NCI-H128 (cell line): ENCODE results near the gene TGM2.
"Not testable (repeated sequence)": the region's sequence is repeated elsewhere in the genome, so short reads cannot be mapped to it uniquely, and the experiment has no call there.

Experiments
- DNase-seq: peaks from one replicate; lab custom pipeline; 2025; ENCODE audit not compliant: unreplicated experiment; lab: John Stamatoyannopoulos, UW

Gene TGM2

GRCh38 chr20:38119446-38119845 is 45.6 kb downstream of the TGM2 start:
- DNase-seq: no peak

- no peak for DNase-seq
Observed at GRCh38 chr20:38117635-38118034, 47.4 kb downstream of the TGM2 start.

GRCh38 chr20:38117205-38117604 is 47.9 kb downstream of the TGM2 start:
- DNase-seq: no peak

- no peak for DNase-seq
Observed at GRCh38 chr20:38116409-38117165, 48.5 kb downstream of the TGM2 start.

GRCh38 chr20:38115896-38116295 is 49.2 kb downstream of the TGM2 start:
- DNase-seq: no peak

GRCh38 chr20:38115205-38115604 is 49.9 kb downstream of the TGM2 start:
- DNase-seq: no peak

GRCh38 chr20:38114353-38114791 is 50.7 kb downstream of the TGM2 start:
- no peak for DNase-seq

DNA sequence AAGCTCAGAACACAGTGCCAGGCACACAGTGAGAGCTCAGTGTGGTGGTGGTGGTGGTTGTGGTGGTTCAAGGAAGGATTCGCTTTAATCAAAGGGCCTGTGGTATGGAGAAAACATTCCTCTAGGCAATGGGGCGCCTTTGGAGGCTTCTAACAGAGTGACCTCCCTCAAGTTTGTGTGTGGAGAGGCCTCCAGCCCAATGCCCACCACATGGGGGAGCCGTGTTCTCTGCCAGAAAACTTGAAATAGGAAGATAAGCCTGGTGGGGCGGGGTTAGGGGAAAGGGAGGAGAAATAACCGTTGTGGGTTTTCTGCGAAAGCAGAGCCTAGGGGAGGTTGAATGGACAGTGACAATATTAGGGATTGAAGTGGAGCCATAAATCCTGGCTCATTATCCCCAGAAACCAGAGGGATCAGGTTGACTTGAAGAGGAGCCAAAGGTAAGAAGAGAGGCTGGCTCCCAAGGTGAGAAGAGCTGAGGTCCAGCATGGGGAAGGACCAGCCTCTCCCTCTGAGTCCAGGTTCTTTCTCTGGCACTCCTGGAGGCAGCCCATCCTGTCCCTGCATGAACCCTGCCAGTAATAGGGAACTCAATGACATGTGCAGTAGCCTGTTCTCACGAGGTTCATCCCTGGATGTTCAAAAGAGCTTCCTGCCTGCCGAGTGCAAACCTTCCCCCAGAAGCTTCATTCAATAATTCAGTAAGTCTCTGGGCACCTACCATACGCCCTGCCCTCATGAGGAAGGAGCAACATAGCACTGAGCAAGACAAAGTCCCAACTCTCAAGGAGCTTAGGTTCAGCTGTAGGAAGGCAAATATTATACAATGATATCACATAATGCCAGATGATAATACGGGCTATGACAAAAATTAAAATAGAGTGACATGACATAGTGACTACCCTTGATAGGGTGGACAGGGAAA is 51.4 kb downstream of the TGM2 start:
- DNase-seq: no peak

- no peak for DNase-seq
Observed at GRCh38 chr20:38112930-38113294, 52.2 kb downstream of the TGM2 start.

DNA sequence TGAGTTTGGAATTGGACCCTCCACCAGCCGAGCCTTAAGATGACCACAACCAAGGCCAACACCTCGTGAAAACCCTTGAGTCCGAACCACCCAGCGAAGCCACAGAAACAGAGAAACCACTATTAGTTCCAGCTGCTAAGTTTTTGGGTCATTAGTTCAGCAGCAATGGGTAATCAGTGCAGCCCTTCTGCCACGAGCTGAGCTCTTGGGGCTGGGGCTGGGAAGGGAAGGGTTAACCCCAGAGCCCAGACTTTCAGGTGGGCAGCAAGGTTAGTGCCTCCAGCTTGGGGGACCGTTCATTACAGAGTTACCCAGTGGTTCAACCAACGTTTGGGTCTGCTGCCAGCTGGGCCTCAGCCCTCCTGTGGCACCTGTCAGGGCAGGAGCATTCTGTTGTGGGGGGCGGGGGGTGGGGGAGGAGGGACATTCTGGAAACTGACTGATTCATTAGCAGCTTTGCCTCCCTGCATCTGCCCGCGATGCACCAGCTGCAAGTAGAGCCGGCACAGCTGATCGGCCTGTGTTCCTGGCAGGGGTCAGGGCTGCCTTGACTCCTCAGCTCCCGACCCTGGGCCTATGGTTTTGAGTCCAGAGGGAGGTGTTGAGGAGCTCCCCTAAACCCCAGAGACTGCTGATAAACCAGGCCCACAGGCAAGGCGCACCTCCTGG is 52.7 kb downstream of the TGM2 start:
- no peak for DNase-seq

DNA sequence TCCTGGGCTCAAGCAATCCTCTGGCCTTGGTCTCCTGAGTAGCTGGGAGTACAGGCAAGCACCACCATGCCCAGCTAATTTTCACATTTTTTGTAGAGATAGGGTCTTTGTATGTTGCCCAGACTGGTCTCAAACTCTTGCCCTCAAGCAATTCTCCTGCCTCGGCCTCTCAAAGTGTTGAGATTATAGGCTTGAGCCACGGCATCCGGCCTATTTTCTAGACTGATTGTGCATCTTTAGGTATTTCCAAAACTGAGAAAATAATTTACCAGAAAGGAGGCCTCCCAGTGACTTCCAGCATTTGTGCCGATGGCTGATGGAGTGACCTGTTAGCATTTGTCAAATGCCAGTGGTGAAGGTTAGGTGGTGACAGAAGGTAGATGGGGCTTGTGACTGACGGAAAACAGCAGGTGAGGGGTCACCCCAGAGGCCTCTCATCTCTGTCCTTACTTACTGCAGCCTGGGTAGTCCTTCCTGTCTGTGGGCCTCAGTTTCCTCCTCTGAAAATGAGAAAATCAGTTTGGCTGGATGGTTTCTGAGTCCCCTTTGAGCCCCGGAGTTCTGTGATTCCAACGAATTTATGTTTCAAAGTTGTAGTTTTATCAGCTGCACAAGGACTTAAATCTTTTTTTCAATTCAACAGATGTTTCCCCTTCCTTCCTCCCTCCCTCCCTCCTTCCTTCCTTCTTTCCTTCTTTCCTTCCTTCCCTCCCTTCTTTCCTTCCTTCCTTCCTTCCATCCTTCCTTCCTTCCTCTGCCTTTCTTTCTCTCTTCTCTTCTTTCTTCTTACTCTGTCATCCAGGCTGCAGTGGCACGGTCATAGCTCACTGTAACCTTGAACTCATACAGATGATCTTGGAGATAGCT is 53.5 kb downstream of the TGM2 start:
- no peak for DNase-seq

GRCh38 chr20:38110525-38111178 is 54.4 kb downstream of the TGM2 start:
- no peak for DNase-seq

GRCh38 chr20:38109591-38110524 is 55.2 kb downstream of the TGM2 start:
- DNase-seq: no peak

GRCh38 chr20:38108986-38109541 is 56.0 kb downstream of the TGM2 start:
- DNase-seq: no peak

DNA sequence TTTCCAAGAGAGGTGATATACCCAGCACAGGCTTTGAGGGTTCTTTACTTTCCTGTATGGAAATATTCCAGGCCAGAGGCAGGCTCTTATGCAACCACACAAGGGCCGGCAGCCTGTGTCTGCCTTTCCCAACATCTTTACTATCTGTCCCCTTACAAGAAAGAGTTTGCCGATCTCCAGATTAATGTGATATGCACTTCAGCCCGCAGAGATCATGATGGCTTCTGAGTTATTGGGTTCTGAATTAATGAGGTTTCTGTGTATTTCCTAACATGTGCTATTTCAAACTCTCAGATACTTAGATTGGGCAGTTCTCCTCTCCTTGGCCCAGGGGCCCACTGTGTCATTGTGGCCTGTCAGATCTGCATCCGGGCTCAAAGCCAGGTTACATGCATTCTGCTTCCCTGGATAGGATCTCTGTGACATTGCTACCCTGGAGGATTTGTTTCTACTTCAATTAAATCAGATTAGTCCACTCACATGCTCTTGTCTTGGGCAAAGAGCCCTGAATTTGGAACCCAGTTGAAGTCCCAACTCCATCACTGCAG is 56.6 kb downstream of the TGM2 start:
- no peak for DNase-seq

- not testable (repeated sequence) for DNase-seq
Observed at GRCh38 chr20:38107916-38108315, 57.2 kb downstream of the TGM2 start.

GRCh38 chr20:38107386-38107785 is 57.7 kb downstream of the TGM2 start:
- not testable (repeated sequence) for DNase-seq

GRCh38 chr20:38106461-38106860 is 58.6 kb downstream of the TGM2 start:
- no peak for DNase-seq
